ENCODE measurements around the gene UBE2D4. TPM values are rescaled to one million over a fixed set of nuclear protein-coding genes. Genes with fewer than 3 reads are reported as not detected.
A peak's percentile ranks its signal among the peaks of the same experiment; 100 is the strongest.

Gene UBE2D4
- total RNA-seq, 1 donor from 2014 or later, result 25.5 TPM

DNA sequence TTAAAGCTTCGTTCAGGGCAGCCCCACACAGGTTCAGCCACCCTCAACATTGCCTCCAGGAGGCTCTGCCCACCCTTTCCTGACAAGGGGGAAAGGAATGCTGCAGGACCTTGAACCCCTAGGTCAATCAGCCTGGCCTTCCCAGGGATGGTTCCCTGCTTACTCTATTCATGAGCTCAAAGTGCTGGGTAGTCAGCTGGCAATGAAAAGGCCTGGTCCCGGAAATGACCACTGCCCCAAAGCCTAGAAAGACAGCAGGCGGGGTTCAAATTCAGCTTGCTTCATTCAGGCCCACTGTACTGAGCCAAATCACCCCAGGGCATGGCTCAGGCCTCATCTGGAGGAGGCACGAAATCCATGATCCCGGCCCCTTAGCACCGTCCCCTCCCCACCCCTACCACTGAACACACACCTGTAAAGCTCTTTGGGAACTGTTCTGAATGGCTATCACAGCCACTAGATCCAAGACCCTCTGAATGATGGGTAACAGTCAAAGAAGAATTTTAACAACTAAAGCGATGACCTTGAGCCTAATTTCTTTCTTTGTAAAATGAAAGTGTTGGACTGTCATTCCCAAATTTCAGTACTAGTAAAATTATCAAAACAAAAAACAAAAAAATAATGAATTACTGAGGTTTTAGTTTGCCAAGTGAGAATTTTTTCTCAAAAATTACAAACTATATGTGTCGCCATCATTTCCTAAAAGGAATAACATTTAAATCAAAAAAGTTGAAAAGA is 20.9 kb upstream of the UBE2D4 start:
- Histone ChIP-seq H3K27me3 (no peaks in the 10 kb centered on the region), H3K27ac (peak overlapping the region; percentile 90), H3K4me3 (peak overlapping the region; percentile 71 to 72), H3K4me1 (peaks cover 57% of the 10 kb centered on the region), H3K36me3 (no peaks in the 10 kb centered on the region), H3K9me3 (no peaks in the 10 kb centered on the region)
- no peak for DNase-seq (ENCODE audit: extremely low spot score in 2 of 2)
- TF ChIP-seq POLR2AphosphoS5 (IDR thresholded peaks at IDR 0.05; ENCODE audit: insufficient read depth in 1 of 2, low read depth in 1 of 2) (no peak), POLR2A (IDR thresholded peaks at IDR 0.05) (no peak)
- TF ChIP-seq, protein P1, sequence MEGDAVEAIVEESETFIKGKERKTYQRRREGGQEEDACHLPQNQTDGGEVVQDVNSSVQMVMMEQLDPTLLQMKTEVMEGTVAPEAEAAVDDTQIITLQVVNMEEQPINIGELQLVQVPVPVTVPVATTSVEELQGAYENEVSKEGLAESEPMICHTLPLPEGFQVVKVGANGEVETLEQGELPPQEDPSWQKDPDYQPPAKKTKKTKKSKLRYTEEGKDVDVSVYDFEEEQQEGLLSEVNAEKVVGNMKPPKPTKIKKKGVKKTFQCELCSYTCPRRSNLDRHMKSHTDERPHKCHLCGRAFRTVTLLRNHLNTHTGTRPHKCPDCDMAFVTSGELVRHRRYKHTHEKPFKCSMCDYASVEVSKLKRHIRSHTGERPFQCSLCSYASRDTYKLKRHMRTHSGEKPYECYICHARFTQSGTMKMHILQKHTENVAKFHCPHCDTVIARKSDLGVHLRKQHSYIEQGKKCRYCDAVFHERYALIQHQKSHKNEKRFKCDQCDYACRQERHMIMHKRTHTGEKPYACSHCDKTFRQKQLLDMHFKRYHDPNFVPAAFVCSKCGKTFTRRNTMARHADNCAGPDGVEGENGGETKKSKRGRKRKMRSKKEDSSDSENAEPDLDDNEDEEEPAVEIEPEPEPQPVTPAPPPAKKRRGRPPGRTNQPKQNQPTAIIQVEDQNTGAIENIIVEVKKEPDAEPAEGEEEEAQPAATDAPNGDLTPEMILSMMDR (IDR thresholded peaks at IDR 0.05), result no peak
- intact Hi-C loops (cut with DNase I), result no loop called here

DNA sequence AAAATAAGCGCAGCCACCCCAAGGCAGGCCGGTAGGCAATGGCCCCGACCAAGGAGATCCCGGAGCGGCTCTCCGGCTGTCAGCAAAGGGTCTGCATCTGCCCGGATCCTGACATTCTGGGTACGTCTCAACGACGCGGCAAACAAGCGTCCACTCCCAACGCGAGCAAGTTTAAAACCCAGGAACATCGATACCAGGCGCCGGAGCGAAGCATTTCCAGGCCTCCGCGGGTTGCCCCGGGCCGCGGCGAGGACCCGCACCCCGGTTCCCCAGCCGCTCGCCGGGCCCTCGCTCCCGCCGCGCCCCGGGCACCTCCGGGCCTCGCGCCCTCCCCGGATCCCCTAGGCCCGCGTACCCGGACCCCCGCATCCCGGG is 20.3 kb upstream of the UBE2D4 start:
- Histone ChIP-seq H3K27ac (peak overlapping the region; percentile 90), H3K4me1 (peaks cover 54% of the 10 kb centered on the region), H3K36me3 (no peaks in the 10 kb centered on the region), H3K4me3 (peak overlapping the region; percentile 71 to 72), H3K9me3 (no peaks in the 10 kb centered on the region), H3K27me3 (no peaks in the 10 kb centered on the region)
- DNase-seq (ENCODE audit: extremely low spot score in 2 of 2), result no peak
- intact Hi-C loops (cut with DNase I), result no loop called here
- TF ChIP-seq POLR2A (IDR thresholded peaks at IDR 0.05) (no peak), POLR2AphosphoS5 (IDR thresholded peaks at IDR 0.05; ENCODE audit: insufficient read depth in 1 of 2, low read depth in 1 of 2) (peak in 1 of 2 donors; percentile 24)

DNA sequence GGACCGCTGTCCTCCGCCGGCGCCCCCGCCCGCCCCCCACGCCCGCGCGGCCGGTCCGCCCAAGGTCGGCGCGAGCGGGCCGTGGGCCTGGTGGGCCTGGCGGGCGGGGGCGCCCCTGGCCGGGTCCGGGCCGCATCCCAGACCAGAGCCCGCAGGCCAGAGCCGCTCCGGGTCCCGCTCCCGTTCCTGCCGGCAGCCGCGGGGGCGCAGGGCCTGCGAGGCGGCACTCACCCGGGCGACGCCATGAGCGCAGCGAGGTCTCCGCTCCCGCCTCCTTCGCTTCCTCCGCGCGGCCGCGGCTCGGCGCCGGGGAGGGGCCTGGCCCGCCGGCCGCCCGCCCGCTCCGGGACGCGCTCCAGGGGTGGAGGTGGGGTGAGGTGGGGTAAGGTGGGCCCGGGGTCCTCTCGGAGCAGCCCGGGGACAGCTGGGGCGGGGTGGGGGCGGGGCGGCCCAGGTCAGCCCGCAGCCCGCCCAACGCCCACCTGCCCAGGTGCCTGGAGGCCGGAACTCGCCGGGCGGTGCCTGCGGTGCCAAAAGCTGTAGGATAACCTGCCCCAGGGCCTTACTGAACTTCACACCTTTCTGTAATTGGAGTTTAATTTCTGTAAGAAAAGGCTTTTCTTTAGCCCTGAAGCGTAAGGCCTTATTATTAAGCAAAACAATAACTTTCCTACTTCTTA is 19.8 kb upstream of the UBE2D4 start, which contains the start of gene URGCP:
URGCP (minus strand) TSS at position 266 of the 680 bp plus-strand sequence; CDS start at position 245, 21 bp downstream.
- no peak for TF ChIP-seq POLR2AphosphoS5 (IDR thresholded peaks at IDR 0.05; ENCODE audit: insufficient read depth in 1 of 2, low read depth in 1 of 2)
- TF ChIP-seq, protein P1 (IDR thresholded peaks at IDR 0.05), result no peak
- peak in 1 of 2 donors; percentile 29 for TF ChIP-seq POLR2A (IDR thresholded peaks at IDR 0.05)
- intact Hi-C loops (cut with DNase I), result no loop called here
- no peaks in the 10 kb centered on the region for H3K27me3 ChIP-seq
- H3K27ac ChIP-seq, result peak within 1 kb of the TSS; percentile 90
- H3K4me3 ChIP-seq, result peak within 1 kb of the TSS; percentile 71 to 72
- DNase-seq (ENCODE audit: extremely low spot score in 2 of 2), result no peak
- no peaks in the 10 kb centered on the region for H3K36me3 ChIP-seq
- H3K4me1 ChIP-seq, result peaks cover 48% of the 10 kb centered on the region
- H3K9me3 ChIP-seq, result no peaks in the 10 kb centered on the region

DNA sequence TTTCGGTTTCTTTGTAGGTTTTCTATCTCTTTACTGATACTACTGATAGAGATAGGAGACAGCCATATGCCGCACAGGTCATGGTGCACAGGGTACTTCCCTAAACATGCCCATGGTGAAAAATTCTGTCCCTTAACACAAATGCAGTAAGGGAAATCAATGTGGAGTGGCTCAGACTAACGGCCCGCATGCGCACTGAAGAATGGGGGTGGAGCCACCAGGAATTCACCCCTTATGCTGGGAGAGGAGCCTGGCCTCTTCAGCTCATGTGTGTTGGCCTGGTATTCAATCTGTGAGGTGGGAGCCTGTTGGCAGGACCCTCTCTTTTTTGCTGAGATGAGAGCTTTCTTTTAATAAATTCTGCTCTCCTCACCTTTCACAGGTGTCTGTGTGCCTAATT is 11.4 kb upstream of the UBE2D4 start:
- no peak for DNase-seq (ENCODE audit: extremely low spot score in 2 of 2)
- Histone ChIP-seq H3K4me1 (no peaks in the 10 kb centered on the region), H3K27me3 (no peaks in the 10 kb centered on the region), H3K9me3 (no peaks in the 10 kb centered on the region), H3K4me3 (no peak overlapping the region), H3K36me3 (no peaks in the 10 kb centered on the region), H3K27ac (no peak overlapping the region)
- TF ChIP-seq POLR2A (IDR thresholded peaks at IDR 0.05) (no peak), POLR2AphosphoS5 (IDR thresholded peaks at IDR 0.05; ENCODE audit: insufficient read depth in 1 of 2, low read depth in 1 of 2) (no peak)
- TF ChIP-seq, protein P1 (IDR thresholded peaks at IDR 0.05), result no peak
- intact Hi-C loops (cut with DNase I), result no loop called here

DNA sequence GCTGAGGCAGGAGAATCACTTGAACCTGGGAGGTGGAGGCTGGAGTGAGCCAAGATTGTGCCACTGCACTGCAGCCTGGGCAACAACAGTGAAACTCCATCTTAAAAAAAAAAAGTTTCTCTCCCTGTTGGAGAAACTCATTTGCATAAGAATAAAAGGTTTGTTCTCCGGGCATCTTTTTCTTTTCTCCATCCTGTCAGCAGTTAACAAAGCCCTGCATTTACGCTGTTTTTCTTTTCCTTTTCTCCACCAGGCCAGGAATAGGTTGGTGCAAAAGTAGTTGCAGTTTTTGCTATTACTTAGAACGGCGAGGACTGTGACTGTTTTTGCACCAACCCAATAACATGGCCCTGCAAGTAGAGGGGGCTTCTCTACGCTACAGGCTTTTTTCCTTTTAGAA is 10.3 kb upstream of the UBE2D4 start:
- intact Hi-C loops (cut with DNase I), result no loop called here
- no peaks in the 10 kb centered on the region for H3K27me3 ChIP-seq
- no peak overlapping the region for H3K4me3 ChIP-seq
- H3K4me1 ChIP-seq, result no peaks in the 10 kb centered on the region
- H3K36me3 ChIP-seq, result no peaks in the 10 kb centered on the region
- DNase-seq (ENCODE audit: extremely low spot score in 2 of 2), result no peak
- TF ChIP-seq, protein P1 (IDR thresholded peaks at IDR 0.05), result no peak
- TF ChIP-seq POLR2A (IDR thresholded peaks at IDR 0.05) (no peak), POLR2AphosphoS5 (IDR thresholded peaks at IDR 0.05; ENCODE audit: insufficient read depth in 1 of 2, low read depth in 1 of 2) (no peak)
- H3K9me3 ChIP-seq, result no peaks in the 10 kb centered on the region
- H3K27ac ChIP-seq, result no peak overlapping the region
